Gastrocnemius medialis (tissue), 4 donors: ENCODE data around the gene HDAC4. TPM values are rescaled to one million over a fixed set of nuclear protein-coding genes. Genes with fewer than 3 reads are reported as not detected.

Experiments used
- ATAC-seq, 2 donors: fragments of 150-250 bp; one replicate each; pipeline ENCODE4 v1.9.1; 2016
- DNase-seq, 2 donors: peaks; one replicate each; pipeline ENCODE4 v3.0.0-alpha.2; 2019
- H3K27ac ChIP-seq, 4 donors: fragments of 200-600 bp; sonication (generic); 1 replicate in 1 of 4; 2 replicates in 3 of 4; pipeline ENCODE4 v1.5.1; 2016 to 2018; ENCODE audit warnings: mild to moderate bottlenecking in 2 of 4, moderate library complexity in 1 of 4
- H3K27me3 ChIP-seq, 3 donors: fragments of 200-600 bp; sonication (generic) in 2 of 3; 1 replicate in 1 of 3; 2 replicates in 2 of 3; pipeline versions ENCODE4 v1.5.1 to v1.6.0; 2016 to 2019; ENCODE audit warnings: mild to moderate bottlenecking in 1 of 3, moderate library complexity in 1 of 3
- H3K36me3 ChIP-seq, 2 donors: fragments of 200-600 bp; sonication (generic) in 1 of 2; one replicate each; pipeline ENCODE4 v1.5.1; 2017 to 2018
- H3K4me1 ChIP-seq, 2 donors: fragments of 200-600 bp; sonication (generic) in 1 of 2; one replicate each; pipeline ENCODE4 v1.5.1; 2016 to 2017; ENCODE audit warnings: mild to moderate bottlenecking in 2 of 2
- H3K4me3 ChIP-seq, 4 donors: fragments of 200-600 bp; sonication (generic) in 3 of 4; 1 replicate in 1 of 4; 2 replicates in 3 of 4; pipeline ENCODE4 v1.5.1; 2016 to 2019; ENCODE audit warnings: mild to moderate bottlenecking in 2 of 4
- H3K9me3 ChIP-seq, 3 donors: fragments of 200-600 bp; sonication (generic) in 2 of 3; 1 replicate in 1 of 3; 2 replicates in 2 of 3; pipeline ENCODE4 v1.5.1; 2016 to 2019
- POLR2A ChIP-seq, 2 donors: fragments of 450-650 bp; IDR thresholded peaks; one replicate each; pipeline ENCODE4 v1.6.1; 2017; ENCODE audit warnings: antibody characterized with exemption in 2 of 2, mild to moderate bottlenecking in 2 of 2, moderate library complexity in 2 of 2
- in situ Hi-C, 4 donors: fragments of 200-750 bp; cut with MboI; loops; one replicate each; pipeline versions ENCODE4 v1.15.0 to v1.8.0; 2017; ENCODE audit warnings: low sequenced_read_pairs in 4 of 4
- intact Hi-C: fragments of 100-400 bp; cut with DNase I; formaldehyde crosslinking; loops from one replicate; pipeline ENCODE4 v1.15.1; 2023; ENCODE audit warnings: low total_unique reads
- total RNA-seq, 4 donors: library from RNA; depleted of rRNA; stranded (reverse); fragments of >200 nt; gene quantifications; one replicate each; pipeline versions ENCODE4 v1.1.0 to v1.2.3, GENCODE V29; 2016
- TF ChIP-seq, protein P1 (sequence below), 5 experiments: fragments of 450-650 bp in 3 of 5; fragments of 200-600 bp in 2 of 5; sonication (generic) in 2 of 5; IDR thresholded peaks in 4 of 5; conservative IDR thresholded peaks in 1 of 5; 1 replicate in 4 of 5; 2 replicates in 1 of 5; pipeline ENCODE4 v1.5.1; 2016 to 2019; ENCODE audit warnings: antibody characterized with exemption in 5 of 5, mild to moderate bottlenecking in 3 of 5, moderate library complexity in 3 of 5

The HDAC4 gene
- total RNA-seq, 4 donors from 2014 or later = 23.6 to 257 (median 119) TPM

DNA sequence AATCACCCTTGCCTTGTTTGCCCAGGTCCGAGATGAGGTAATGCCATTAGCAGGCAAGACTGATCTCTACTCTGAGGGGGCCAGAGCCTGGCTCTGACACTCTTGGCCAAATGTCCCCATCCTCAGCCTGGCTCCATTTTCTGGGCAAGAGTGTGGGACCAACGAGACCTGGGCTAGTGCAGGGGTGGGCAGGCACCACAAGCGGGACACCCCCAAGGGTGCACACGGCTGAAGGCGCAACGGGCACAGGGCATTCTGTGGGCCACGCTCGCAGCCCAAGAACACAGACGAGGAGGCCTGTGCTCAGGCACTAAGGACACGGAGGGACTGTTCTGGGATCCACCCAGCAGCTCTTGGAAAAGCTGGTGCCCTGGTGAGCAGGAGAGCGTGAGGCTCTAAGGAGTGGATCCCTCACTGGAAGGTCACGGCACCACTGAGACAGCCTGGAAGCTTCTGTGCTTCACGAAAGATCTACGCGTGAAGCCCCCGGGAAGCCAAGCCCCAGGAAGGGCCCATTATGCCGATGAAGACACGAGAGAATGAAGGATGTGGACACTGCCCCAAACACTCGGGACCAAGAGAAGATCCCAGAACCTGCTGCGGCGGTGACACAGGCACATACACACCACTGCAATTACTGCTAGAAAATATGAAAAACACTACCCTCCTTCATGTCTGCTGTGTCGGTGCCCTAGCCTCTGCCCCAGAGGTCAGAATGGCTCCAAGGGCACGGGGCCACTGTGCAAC, 138.2 kb downstream of the HDAC4 start:
- H3K27ac ChIP-seq = peak overlapping the region; percentile 94 to 99 (median 98)

DNA sequence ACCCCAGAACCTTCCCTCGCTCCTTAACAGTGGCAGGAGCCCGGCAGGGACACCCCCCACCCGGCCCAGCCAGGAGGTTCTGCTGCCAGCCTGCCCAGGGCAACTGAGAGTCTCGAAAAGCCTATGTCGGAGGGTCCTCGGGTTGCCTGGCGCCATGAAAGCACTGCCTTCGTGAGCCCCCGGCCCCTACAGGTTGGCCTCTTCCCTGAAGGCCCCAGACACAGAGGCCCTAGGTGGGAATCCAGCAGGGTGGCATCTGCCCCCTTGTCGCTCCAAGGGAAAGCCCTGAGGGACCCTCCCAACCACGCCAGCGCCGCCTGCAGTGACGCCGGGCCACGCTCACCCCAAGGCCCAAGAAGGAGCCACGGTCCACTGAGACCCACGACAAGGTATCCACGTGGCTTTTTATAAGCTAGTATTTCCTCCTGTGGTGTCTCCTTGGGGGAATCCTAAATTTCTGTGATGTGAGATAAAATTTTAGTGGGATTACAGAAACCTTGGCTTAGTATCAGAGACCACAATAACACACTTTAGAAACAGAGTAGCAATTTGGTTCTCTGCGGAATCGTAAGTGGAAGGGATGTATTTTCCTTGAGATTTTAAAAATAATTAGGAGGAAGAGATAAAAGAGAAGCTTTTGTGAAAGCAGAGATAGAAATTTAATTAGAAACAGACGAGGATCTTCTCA, 138.9 kb downstream of the HDAC4 start:
- H3K36me3 ChIP-seq = no peaks in the 10 kb centered on the region
- H3K4me3 ChIP-seq = no peak overlapping the region
- TF ChIP-seq POLR2A (IDR thresholded peaks at IDR 0.05) = no peak
- TF ChIP-seq, protein P1, sequence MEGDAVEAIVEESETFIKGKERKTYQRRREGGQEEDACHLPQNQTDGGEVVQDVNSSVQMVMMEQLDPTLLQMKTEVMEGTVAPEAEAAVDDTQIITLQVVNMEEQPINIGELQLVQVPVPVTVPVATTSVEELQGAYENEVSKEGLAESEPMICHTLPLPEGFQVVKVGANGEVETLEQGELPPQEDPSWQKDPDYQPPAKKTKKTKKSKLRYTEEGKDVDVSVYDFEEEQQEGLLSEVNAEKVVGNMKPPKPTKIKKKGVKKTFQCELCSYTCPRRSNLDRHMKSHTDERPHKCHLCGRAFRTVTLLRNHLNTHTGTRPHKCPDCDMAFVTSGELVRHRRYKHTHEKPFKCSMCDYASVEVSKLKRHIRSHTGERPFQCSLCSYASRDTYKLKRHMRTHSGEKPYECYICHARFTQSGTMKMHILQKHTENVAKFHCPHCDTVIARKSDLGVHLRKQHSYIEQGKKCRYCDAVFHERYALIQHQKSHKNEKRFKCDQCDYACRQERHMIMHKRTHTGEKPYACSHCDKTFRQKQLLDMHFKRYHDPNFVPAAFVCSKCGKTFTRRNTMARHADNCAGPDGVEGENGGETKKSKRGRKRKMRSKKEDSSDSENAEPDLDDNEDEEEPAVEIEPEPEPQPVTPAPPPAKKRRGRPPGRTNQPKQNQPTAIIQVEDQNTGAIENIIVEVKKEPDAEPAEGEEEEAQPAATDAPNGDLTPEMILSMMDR (IDR thresholded peaks at IDR 0.05 in 4 of 5, conservative IDR thresholded peaks at IDR 0.05 in 1 of 5) = no peak
- peaks cover 88 to 99% of the 10 kb centered on the region in 2 donors for H3K4me1 ChIP-seq
- no peaks in the 10 kb centered on the region for H3K27me3 ChIP-seq
- peak overlapping the region; percentile 94 to 99 (median 98) for H3K27ac ChIP-seq
- H3K9me3 ChIP-seq = no peaks in the 10 kb centered on the region
- intact Hi-C loops = no loop called here
- DNase-seq = no peak
- in situ Hi-C loops = no loop called here
- no peak for ATAC-seq

More for the DNA sequence above, 138.2 kb downstream of the HDAC4 start:
- no peak overlapping the region for H3K4me3 ChIP-seq
- ATAC-seq = no peak
- TF ChIP-seq, protein P1 (IDR thresholded peaks at IDR 0.05 in 4 of 5, conservative IDR thresholded peaks at IDR 0.05 in 1 of 5) = no peak
- TF ChIP-seq POLR2A (IDR thresholded peaks at IDR 0.05) = no peak
- H3K36me3 ChIP-seq = no peaks in the 10 kb centered on the region
- H3K9me3 ChIP-seq = no peaks in the 10 kb centered on the region
- DNase-seq = no peak
- no peaks in the 10 kb centered on the region for H3K27me3 ChIP-seq
- peaks cover 88 to 99% of the 10 kb centered on the region in 2 donors for H3K4me1 ChIP-seq
- intact Hi-C loops (no loop called here), in situ Hi-C loops (no loop called here)

DNA sequence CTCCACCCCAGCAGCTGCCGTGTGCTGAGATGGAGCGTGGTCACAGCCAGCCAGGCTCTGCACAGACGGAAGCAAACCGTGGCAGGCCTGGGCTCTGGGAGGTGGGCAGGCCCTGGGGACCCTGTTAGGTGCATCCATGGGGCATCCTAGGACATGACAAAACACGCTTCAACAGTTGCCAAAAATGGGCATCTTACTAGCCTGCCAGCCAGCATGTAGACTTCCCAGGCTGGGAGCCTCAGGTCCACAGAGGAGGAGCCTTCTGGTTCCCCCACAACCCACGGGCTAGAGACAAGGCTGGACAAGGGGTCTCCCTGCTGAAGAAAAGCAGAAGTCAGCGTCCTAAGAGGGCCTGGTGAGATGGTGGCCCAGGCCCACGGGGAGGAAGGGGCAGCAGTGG, 139.5 kb downstream of the HDAC4 start:
- H3K36me3 ChIP-seq = no peaks in the 10 kb centered on the region
- H3K4me1 ChIP-seq = peaks cover 88 to 99% of the 10 kb centered on the region in 2 donors
- H3K27ac ChIP-seq = peak overlapping the region; percentile 94 to 99 (median 98)
- ATAC-seq (no peak), DNase-seq (no peak)
- in situ Hi-C loops = no loop called here
- H3K9me3 ChIP-seq = no peaks in the 10 kb centered on the region
- H3K4me3 ChIP-seq = no peak overlapping the region
- H3K27me3 ChIP-seq = no peaks in the 10 kb centered on the region
- intact Hi-C loops = no loop called here
- TF ChIP-seq, protein P1 (IDR thresholded peaks at IDR 0.05 in 4 of 5, conservative IDR thresholded peaks at IDR 0.05 in 1 of 5) = no peak
- no peak for TF ChIP-seq POLR2A (IDR thresholded peaks at IDR 0.05)

DNA sequence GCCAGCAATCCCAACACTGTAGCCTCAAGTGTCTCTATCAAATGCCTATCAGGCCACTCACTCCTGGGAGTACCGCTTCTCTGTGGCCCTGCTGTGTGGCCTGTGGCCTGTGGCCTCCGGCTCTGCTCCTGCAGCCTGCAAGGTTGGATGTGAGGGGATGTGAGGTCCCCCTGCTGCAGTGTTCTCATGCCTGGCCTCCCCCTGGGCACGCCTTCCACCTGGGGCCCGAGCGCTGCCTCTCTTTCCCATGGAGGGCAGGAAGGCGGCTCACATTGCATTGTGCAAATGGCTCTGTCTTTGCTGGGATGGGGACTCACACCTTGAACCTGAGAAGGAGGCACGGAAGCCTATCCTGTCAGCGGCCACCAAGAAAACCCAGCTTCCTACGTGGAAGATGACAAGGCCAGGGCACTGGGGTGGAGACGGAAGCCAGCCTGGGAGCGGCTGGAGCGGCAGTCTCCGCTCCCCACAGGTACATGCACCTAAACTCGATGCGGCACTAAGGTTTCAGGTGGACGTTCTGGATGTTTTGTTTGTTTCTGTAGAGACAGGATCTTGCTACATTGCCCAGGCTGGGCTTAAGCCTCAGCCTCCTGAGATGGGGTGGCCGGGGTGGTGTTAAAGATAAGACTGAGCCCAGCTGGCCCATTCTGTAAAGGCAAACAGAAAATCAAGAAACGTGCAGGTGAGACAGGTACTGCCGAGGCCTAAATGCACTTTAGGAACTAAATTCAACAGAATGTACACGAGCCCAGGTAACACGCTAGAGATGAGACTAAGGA, 140.1 kb downstream of the HDAC4 start:
- in situ Hi-C loops = no loop called here
- intact Hi-C loops = no loop called here
- TF ChIP-seq, protein P1 (IDR thresholded peaks at IDR 0.05 in 4 of 5, conservative IDR thresholded peaks at IDR 0.05 in 1 of 5) = no peak
- TF ChIP-seq POLR2A (IDR thresholded peaks at IDR 0.05) = no peak
- peak overlapping the region; percentile 94 to 99 (median 98) for H3K27ac ChIP-seq
- no peaks in the 10 kb centered on the region for H3K9me3 ChIP-seq
- no peak for ATAC-seq
- peaks cover 88 to 99% of the 10 kb centered on the region in 2 donors for H3K4me1 ChIP-seq
- no peaks in the 10 kb centered on the region for H3K36me3 ChIP-seq
- DNase-seq = peak in 1 of 2 donors; percentile 13
- no peaks in the 10 kb centered on the region for H3K27me3 ChIP-seq
- no peak overlapping the region for H3K4me3 ChIP-seq
